Mesodermal cell (in vitro differentiated cells): ENCODE results near the gene GALNT9.

Experiments used
- H3K27ac ChIP-seq: 2 replicates; pipeline ENCODE4 v1.7.0; 2013; ENCODE audit warnings: mild to moderate bottlenecking, low read depth, low read length, moderate library complexity; ENCODE audit not compliant: severe bottlenecking
- H3K36me3 ChIP-seq: 2 replicates; pipeline ENCODE4 v1.7.1; 2013; ENCODE audit warnings: mild to moderate bottlenecking, low read length, moderate library complexity; ENCODE audit not compliant: control insufficient read depth, insufficient read depth
- H3K4me1 ChIP-seq: one replicate; pipeline ENCODE4 v1.7.1; 2013; ENCODE audit warnings: mild to moderate bottlenecking, low read length; ENCODE audit not compliant: insufficient read depth, control insufficient read depth, poor library complexity, severe bottlenecking
- H3K4me3 ChIP-seq: 2 replicates; pipeline ENCODE4 v1.7.0; 2013; ENCODE audit warnings: low read length, control low read depth, mild to moderate bottlenecking; ENCODE audit not compliant: insufficient read depth, poor library complexity, severe bottlenecking; ENCODE audit errors: extremely low read depth
- H3K9me3 ChIP-seq: 2 replicates; pipeline ENCODE4 v1.7.1; 2013; ENCODE audit warnings: mild to moderate bottlenecking, low read length, moderate library complexity; ENCODE audit not compliant: control insufficient read depth
- WGBS, 2 experiments: methylation state at CpG; one replicate each; pipeline ENCODE4 v1.1.5; 2013; ENCODE audit warnings: missing lambda C conversion rate in 2 of 2; ENCODE audit not compliant: insufficient coverage in 2 of 2; 5-methylcytosine and 5-hydroxymethylcytosine counted together

Gene GALNT9

GRCh38 chr12:132333766-132334165 is 4.4 kb upstream of the GALNT9 start:
- Histone ChIP-seq H3K27ac (no peak overlapping the region), H3K9me3 (peaks cover 46% of the 10 kb centered on the region), H3K36me3 (no peaks in the 10 kb centered on the region), H3K4me3 (no peak overlapping the region), H3K4me1 (no peaks in the 10 kb centered on the region)
- 81 to 88% methylated on average over 25 to 26 of the region's 26 CpGs for WGBS, 2 experiments

DNA sequence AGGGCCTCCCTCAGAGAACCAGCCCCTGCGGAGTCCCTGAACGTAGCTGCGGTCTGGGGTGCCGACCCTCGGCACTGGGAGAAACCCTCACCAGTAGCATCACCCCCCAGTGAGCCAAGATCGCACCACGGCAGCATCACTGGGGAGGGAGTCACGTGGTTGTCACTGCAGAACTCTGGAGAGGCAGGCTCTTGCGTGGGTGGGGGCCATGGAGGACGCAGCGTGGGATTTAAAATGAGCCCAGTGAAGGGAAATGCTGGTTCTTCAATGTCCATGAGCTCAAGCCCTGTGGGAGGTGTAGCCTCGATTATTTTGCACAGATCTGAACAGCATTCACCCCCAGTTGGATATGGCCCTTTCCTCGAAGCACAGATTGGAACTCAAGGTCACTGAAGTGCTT is 3.9 kb upstream of the GALNT9 start:
- 62 to 73% methylated on average over 8 to 11 of the region's 13 CpGs for WGBS, 2 experiments
- H3K4me3 ChIP-seq = no peak overlapping the region
- no peaks in the 10 kb centered on the region for H3K36me3 ChIP-seq
- no peak overlapping the region for H3K27ac ChIP-seq
- no peaks in the 10 kb centered on the region for H3K4me1 ChIP-seq
- H3K9me3 ChIP-seq = peaks cover 41% of the 10 kb centered on the region

DNA sequence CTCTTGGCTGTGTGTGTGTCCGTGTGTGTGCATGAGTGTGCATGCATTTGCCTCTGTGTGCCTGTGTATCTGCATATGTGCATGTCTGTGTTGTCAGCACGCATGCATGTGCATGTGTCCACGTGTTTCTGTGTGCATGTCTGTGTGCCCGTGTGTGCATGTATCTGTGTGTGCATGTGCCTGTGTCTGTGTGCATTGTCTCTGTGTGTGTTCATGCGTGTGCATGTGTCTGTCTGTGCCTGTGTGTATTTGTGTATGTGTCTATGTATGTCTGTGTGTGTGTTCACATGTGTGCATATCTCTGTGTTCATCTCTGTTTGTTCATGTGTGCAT is 1.1 kb upstream of the GALNT9 start:
- no peak overlapping the region for H3K27ac ChIP-seq
- peaks cover 32% of the 10 kb centered on the region for H3K9me3 ChIP-seq
- H3K36me3 ChIP-seq = no peaks in the 10 kb centered on the region
- H3K4me3 ChIP-seq = no peak overlapping the region
- no peaks in the 10 kb centered on the region for H3K4me1 ChIP-seq
- 75 to 76% methylated on average over 3 to 5 of the region's 5 CpGs for WGBS, 2 experiments

DNA sequence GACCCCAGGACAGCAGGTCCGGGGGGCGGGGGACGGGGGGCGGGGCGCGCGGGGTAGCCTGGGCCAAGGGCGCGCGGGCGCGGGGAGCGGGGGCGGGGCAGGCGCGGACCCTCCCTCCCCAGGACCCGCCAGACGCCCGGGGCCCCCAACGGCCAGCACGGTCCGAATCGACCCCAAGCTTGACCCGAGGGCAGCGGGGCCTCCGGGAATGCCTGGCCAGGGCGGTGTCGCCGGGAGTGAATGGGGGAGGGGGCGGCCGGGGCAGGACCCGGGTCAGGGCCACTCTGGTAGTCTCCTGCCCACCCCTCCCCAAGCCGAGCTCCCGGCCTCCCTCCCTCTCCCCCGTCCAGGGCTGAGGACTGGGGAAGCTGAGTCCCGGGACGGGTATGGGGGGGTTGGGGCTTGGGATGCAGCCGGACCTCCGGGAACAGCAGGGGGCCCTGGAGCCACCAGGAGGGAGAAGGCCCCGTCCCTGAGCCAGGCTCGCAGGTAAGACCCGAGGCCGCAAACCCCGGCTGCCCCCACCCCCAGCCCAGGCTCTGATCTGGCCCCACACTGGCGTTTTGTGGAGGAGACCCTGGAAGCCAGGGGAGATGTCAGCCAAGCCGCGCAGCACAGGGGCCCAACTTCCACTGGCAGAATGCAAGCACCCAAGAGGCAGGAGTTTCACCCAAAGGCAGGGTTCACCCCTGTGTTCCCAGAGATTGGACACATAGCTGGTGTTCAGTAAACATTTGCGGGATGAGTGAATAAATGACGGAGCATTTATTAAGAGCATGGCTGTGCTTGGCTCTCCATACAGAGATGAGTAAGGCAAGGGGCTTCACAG is 545 bp upstream of the GALNT9 start:
- Histone ChIP-seq H3K36me3 (no peaks in the 10 kb centered on the region), H3K4me1 (no peaks in the 10 kb centered on the region), H3K27ac (no peak overlapping the region), H3K4me3 (no peak overlapping the region), H3K9me3 (peaks cover 30% of the 10 kb centered on the region)
- WGBS, 2 experiments = 65 to 71% methylated on average over 30 to 34 of the region's 49 CpGs

- H3K4me1 ChIP-seq = no peaks in the 10 kb centered on the region
- peaks cover 29% of the 10 kb centered on the region for H3K9me3 ChIP-seq
- H3K4me3 ChIP-seq = no peak overlapping the region
- H3K27ac ChIP-seq = no peak overlapping the region
- 74 to 75% methylated on average over 24 to 25 of the region's 34 CpGs for whole genome bisulfite sequencing, 2 experiments
- no peaks in the 10 kb centered on the region for H3K36me3 ChIP-seq
Measured at GRCh38 chr12:132328282-132329029, 933 bp downstream of the GALNT9 start.

- WGBS, 2 experiments = 61 to 68% methylated on average over 25 to 26 of the region's 32 CpGs
- Histone ChIP-seq H3K9me3 (peaks cover 36% of the 10 kb centered on the region), H3K27ac (no peak overlapping the region), H3K4me3 (no peak overlapping the region), H3K4me1 (no peaks in the 10 kb centered on the region), H3K36me3 (no peaks in the 10 kb centered on the region)
Measured at GRCh38 chr12:132327336-132328171, 1.8 kb downstream of the GALNT9 start.

DNA sequence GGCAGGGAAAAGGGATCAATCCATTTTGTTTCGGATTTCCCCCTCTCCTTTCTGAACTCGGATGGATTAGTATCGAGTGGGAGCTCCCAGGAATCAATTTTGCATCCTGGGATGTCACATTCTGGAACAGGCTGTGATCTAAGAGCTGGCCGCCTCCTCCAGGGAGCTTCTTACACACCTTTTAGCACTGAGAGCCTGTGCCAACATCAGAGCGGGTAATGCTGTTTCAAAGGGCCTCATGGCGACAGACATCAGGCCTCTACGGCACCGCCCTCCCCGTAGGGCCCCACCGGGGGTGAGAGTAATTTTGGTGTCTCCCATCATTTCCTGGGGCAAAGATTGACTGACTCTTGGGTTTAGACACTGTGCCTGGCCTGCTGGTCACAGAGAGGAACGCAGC is 2.7 kb downstream of the GALNT9 start:
- Histone ChIP-seq H3K4me1 (no peaks in the 10 kb centered on the region), H3K36me3 (no peaks in the 10 kb centered on the region), H3K9me3 (peaks cover 34% of the 10 kb centered on the region), H3K27ac (no peak overlapping the region), H3K4me3 (no peak overlapping the region)
- WGBS, 2 experiments = 78 to 87% methylated on average over 10 to 11 of the region's 11 CpGs

- peaks cover 28% of the 10 kb centered on the region for H3K9me3 ChIP-seq
- H3K4me3 ChIP-seq = no peak overlapping the region
- H3K4me1 ChIP-seq = no peaks in the 10 kb centered on the region
- no peaks in the 10 kb centered on the region for H3K36me3 ChIP-seq
- no peak overlapping the region for H3K27ac ChIP-seq
- 86 to 88% methylated on average over 12 to 15 of the region's 15 CpGs for WGBS, 2 experiments
Measured at GRCh38 chr12:132325733-132326130, 3.7 kb downstream of the GALNT9 start.

GRCh38 chr12:132324841-132325732 is 4.3 kb downstream of the GALNT9 start:
- 82 to 85% methylated on average over 17 to 27 of the region's 28 CpGs for WGBS, 2 experiments
- H3K27ac ChIP-seq = no peak overlapping the region
- H3K4me3 ChIP-seq = no peak overlapping the region

DNA sequence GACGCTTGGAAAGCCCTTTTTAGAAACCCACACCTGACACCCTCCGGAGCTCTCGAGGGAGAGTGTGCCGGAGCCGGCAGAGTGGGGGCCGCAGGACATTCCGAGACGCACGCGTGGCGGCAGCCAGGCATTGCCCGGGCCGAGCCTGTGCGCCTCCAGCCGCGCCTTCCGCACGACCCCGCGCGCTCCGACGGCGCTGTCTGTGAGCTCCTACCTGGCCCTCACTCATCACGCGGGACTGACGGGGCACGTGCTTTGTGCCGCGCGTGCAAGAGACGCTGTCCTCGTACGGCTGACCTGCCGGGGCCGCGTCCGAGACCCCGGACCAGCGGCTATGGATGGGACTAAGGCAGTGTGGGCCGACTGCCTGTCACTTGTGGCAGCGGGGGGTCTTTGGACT is 5.2 kb downstream of the GALNT9 start:
- Histone ChIP-seq H3K9me3 (peaks cover 35% of the 10 kb centered on the region), H3K4me1 (no peaks in the 10 kb centered on the region), H3K4me3 (no peak overlapping the region), H3K27ac (no peak overlapping the region), H3K36me3 (no peaks in the 10 kb centered on the region)
- WGBS, 2 experiments = 94 to 95% methylated on average over 42 of the region's 42 CpGs

More at GRCh38 chr12:132324841-132325732, 4.3 kb downstream of the GALNT9 start:
- no peaks in the 10 kb centered on the region for H3K4me1 ChIP-seq
- no peaks in the 10 kb centered on the region for H3K36me3 ChIP-seq
- H3K9me3 ChIP-seq = peaks cover 32% of the 10 kb centered on the region
